Dendritic cell treated with granulocyte-macrophage colony-stimulating factor and Interleukin-4, amounts not matched to agents 40 ng/mL and 50 ng/mL, for 4 days (primary cell): ENCODE data around the gene MIR17HG.

Experiments
- H3K27ac Mint-ChIP-seq: one replicate; pipeline ENCODE4 v1.8.0; 2022; ENCODE audit warnings: mild to moderate bottlenecking, mixed read lengths
- H3K27me3 Mint-ChIP-seq: one replicate; pipeline ENCODE4 v1.8.0; 2022; ENCODE audit warnings: mild to moderate bottlenecking, mixed read lengths
- H3K36me3 Mint-ChIP-seq: one replicate; pipeline ENCODE4 v1.8.0; 2022; ENCODE audit warnings: low read depth, mixed read lengths
- H3K4me1 Mint-ChIP-seq: one replicate; pipeline ENCODE4 v1.8.0; 2022; ENCODE audit warnings: low read depth, mixed read lengths
- H3K4me3 Mint-ChIP-seq: one replicate; pipeline ENCODE4 v1.8.0; 2022; ENCODE audit warnings: mild to moderate bottlenecking, moderate library complexity, mixed read lengths
- H3K9me3 Mint-ChIP-seq: one replicate; pipeline ENCODE4 v1.8.0; 2022; ENCODE audit warnings: mixed read lengths
- intact Hi-C: fragments of 100-400 bp; cut with micrococcal nuclease; formaldehyde crosslinking; loops from one replicate; pipeline ENCODE4 v1.15.0; 2022

Gene MIR17HG

GRCh38 chr13:91347202-91347995 is at the start of gene MIR17HG:
Gene MIR17HG (plus strand): TSS chr13:91347687.
- Mint-ChIP-seq H3K9me3 (no peaks in the 10 kb centered on the region), H3K4me1 (peaks cover 20% of the 10 kb centered on the region), H3K27ac (peak within 1 kb of the TSS; percentile 88), H3K36me3 (peaks cover 28% of the 10 kb centered on the region), H3K27me3 (peaks cover 5% of the 10 kb centered on the region), H3K4me3 (peak within 1 kb of the TSS; percentile 91)
- intact Hi-C loops: loop anchor here (2.0 to 5.0 kb wide), 3 partner anchors 53 to 215 kb away; no protein-coding TSS in a partner anchor

- no peaks in the 10 kb centered on the region for H3K4me1 Mint-ChIP-seq
- H3K9me3 Mint-ChIP-seq: no peaks in the 10 kb centered on the region
- H3K27ac Mint-ChIP-seq: no peak overlapping the region
- H3K4me3 Mint-ChIP-seq: no peak overlapping the region
- H3K36me3 Mint-ChIP-seq: no peaks in the 10 kb centered on the region
- no peaks in the 10 kb centered on the region for H3K27me3 Mint-ChIP-seq
- intact Hi-C loops: no loop called here
Observed at GRCh38 chr13:91298060-91298459, 49.4 kb upstream of the MIR17HG start.

GRCh38 chr13:91302111-91302510 is 45.4 kb upstream of the MIR17HG start:
- Mint-ChIP-seq H3K4me3 (no peak overlapping the region), H3K36me3 (no peaks in the 10 kb centered on the region), H3K4me1 (no peaks in the 10 kb centered on the region), H3K9me3 (peaks cover 17% of the 10 kb centered on the region), H3K27me3 (no peaks in the 10 kb centered on the region), H3K27ac (no peak overlapping the region)
- intact Hi-C loops: no loop called here

GRCh38 chr13:91303031-91303430 is 44.5 kb upstream of the MIR17HG start:
- intact Hi-C loops: no loop called here

GRCh38 chr13:91304741-91305140 is 42.7 kb upstream of the MIR17HG start:
- Mint-ChIP-seq H3K27me3 (no peaks in the 10 kb centered on the region), H3K27ac (no peak overlapping the region), H3K4me1 (no peaks in the 10 kb centered on the region), H3K9me3 (peaks cover 17% of the 10 kb centered on the region), H3K4me3 (no peak overlapping the region), H3K36me3 (no peaks in the 10 kb centered on the region)
- intact Hi-C loops: no loop called here

More at GRCh38 chr13:91303031-91303430, 44.5 kb upstream of the MIR17HG start:
- H3K27ac Mint-ChIP-seq: no peak overlapping the region
- H3K27me3 Mint-ChIP-seq: no peaks in the 10 kb centered on the region
- peaks cover 17% of the 10 kb centered on the region for H3K9me3 Mint-ChIP-seq
- no peaks in the 10 kb centered on the region for H3K4me1 Mint-ChIP-seq
- no peak overlapping the region for H3K4me3 Mint-ChIP-seq
- no peaks in the 10 kb centered on the region for H3K36me3 Mint-ChIP-seq

GRCh38 chr13:91305652-91306051 is 41.8 kb upstream of the MIR17HG start:
- intact Hi-C loops: no loop called here
- peaks cover 17% of the 10 kb centered on the region for H3K9me3 Mint-ChIP-seq
- no peaks in the 10 kb centered on the region for H3K27me3 Mint-ChIP-seq
- no peaks in the 10 kb centered on the region for H3K4me1 Mint-ChIP-seq
- H3K36me3 Mint-ChIP-seq: no peaks in the 10 kb centered on the region
- no peak overlapping the region for H3K4me3 Mint-ChIP-seq
- no peak overlapping the region for H3K27ac Mint-ChIP-seq

- no peaks in the 10 kb centered on the region for H3K36me3 Mint-ChIP-seq
- H3K9me3 Mint-ChIP-seq: peaks cover 17% of the 10 kb centered on the region
- H3K4me3 Mint-ChIP-seq: no peak overlapping the region
- H3K4me1 Mint-ChIP-seq: no peaks in the 10 kb centered on the region
- no peaks in the 10 kb centered on the region for H3K27me3 Mint-ChIP-seq
- H3K27ac Mint-ChIP-seq: no peak overlapping the region
- intact Hi-C loops: no loop called here
Observed at GRCh38 chr13:91307887-91308286, 39.6 kb upstream of the MIR17HG start.

- H3K4me1 Mint-ChIP-seq: no peaks in the 10 kb centered on the region
- H3K36me3 Mint-ChIP-seq: no peaks in the 10 kb centered on the region
- peaks cover 17% of the 10 kb centered on the region for H3K9me3 Mint-ChIP-seq
- intact Hi-C loops: no loop called here
- peaks cover 4% of the 10 kb centered on the region for H3K27me3 Mint-ChIP-seq
- no peak overlapping the region for H3K27ac Mint-ChIP-seq
- no peak overlapping the region for H3K4me3 Mint-ChIP-seq
Observed at GRCh38 chr13:91308299-91308698, 39.2 kb upstream of the MIR17HG start.

- no peak overlapping the region for H3K27ac Mint-ChIP-seq
- no peaks in the 10 kb centered on the region for H3K4me1 Mint-ChIP-seq
- peaks cover 3% of the 10 kb centered on the region for H3K9me3 Mint-ChIP-seq
- intact Hi-C loops: loop anchor here (5.0 kb wide), 1 partner anchor 411 kb away; no protein-coding TSS in a partner anchor
- H3K4me3 Mint-ChIP-seq: no peak overlapping the region
- no peaks in the 10 kb centered on the region for H3K36me3 Mint-ChIP-seq
- peaks cover 7% of the 10 kb centered on the region for H3K27me3 Mint-ChIP-seq
Observed at GRCh38 chr13:91311491-91311890, 36.0 kb upstream of the MIR17HG start.

- Mint-ChIP-seq H3K9me3 (no peaks in the 10 kb centered on the region), H3K27me3 (peaks cover 9% of the 10 kb centered on the region), H3K4me3 (no peak overlapping the region), H3K36me3 (no peaks in the 10 kb centered on the region), H3K4me1 (no peaks in the 10 kb centered on the region), H3K27ac (no peak overlapping the region)
- intact Hi-C loops: loop anchor here (5.0 kb wide), 1 partner anchor 410 kb away; no protein-coding TSS in a partner anchor
Observed at GRCh38 chr13:91312324-91312723, 35.2 kb upstream of the MIR17HG start.

GRCh38 chr13:91313103-91313502 is 34.4 kb upstream of the MIR17HG start:
- H3K27me3 Mint-ChIP-seq: peaks cover 9% of the 10 kb centered on the region
- no peak overlapping the region for H3K27ac Mint-ChIP-seq
- no peak overlapping the region for H3K4me3 Mint-ChIP-seq
- H3K9me3 Mint-ChIP-seq: no peaks in the 10 kb centered on the region
- H3K4me1 Mint-ChIP-seq: no peaks in the 10 kb centered on the region
- intact Hi-C loops: loop anchor here (5.0 kb wide), 1 partner anchor 409 kb away; no protein-coding TSS in a partner anchor
- no peaks in the 10 kb centered on the region for H3K36me3 Mint-ChIP-seq

GRCh38 chr13:91313581-91313980 is 33.9 kb upstream of the MIR17HG start:
- H3K4me3 Mint-ChIP-seq: no peak overlapping the region
- no peaks in the 10 kb centered on the region for H3K36me3 Mint-ChIP-seq
- H3K27ac Mint-ChIP-seq: no peak overlapping the region
- intact Hi-C loops: loop anchor here (5.0 kb wide), 1 partner anchor 409 kb away; no protein-coding TSS in a partner anchor
- peaks cover 9% of the 10 kb centered on the region for H3K27me3 Mint-ChIP-seq
- no peaks in the 10 kb centered on the region for H3K4me1 Mint-ChIP-seq
- H3K9me3 Mint-ChIP-seq: no peaks in the 10 kb centered on the region

GRCh38 chr13:91314888-91315287 is 32.6 kb upstream of the MIR17HG start:
- Mint-ChIP-seq H3K36me3 (no peaks in the 10 kb centered on the region), H3K4me1 (no peaks in the 10 kb centered on the region), H3K27me3 (peaks cover 9% of the 10 kb centered on the region), H3K27ac (no peak overlapping the region), H3K9me3 (no peaks in the 10 kb centered on the region), H3K4me3 (no peak overlapping the region)
- intact Hi-C loops: loop anchor here (5.0 kb wide), 1 partner anchor 407 kb away; no protein-coding TSS in a partner anchor

GRCh38 chr13:91318886-91319285 is 28.6 kb upstream of the MIR17HG start:
- Mint-ChIP-seq H3K9me3 (peaks cover 9% of the 10 kb centered on the region), H3K4me3 (no peak overlapping the region), H3K27ac (no peak overlapping the region), H3K36me3 (no peaks in the 10 kb centered on the region), H3K27me3 (peaks cover 3% of the 10 kb centered on the region), H3K4me1 (no peaks in the 10 kb centered on the region)
- intact Hi-C loops: no loop called here
